NT2/D1 (cell line): ENCODE results near the gene RALA.

Source experiments
- DNase-seq: peaks from one replicate; pipeline ENCODE4 v3.0.0-alpha.2; 2011; ENCODE audit warnings: low read depth, low spot score
- H3K27me3 ChIP-seq: 2 replicates; pipeline ENCODE4 v1.6.0; 2011; ENCODE audit warnings: mild to moderate bottlenecking; ENCODE audit not compliant: insufficient read length, insufficient read depth
- H3K36me3 ChIP-seq: 2 replicates; pipeline ENCODE4 v1.6.1; 2011; ENCODE audit warnings: mild to moderate bottlenecking, low read length, mixed read lengths; ENCODE audit not compliant: insufficient read depth, insufficient read length
- H3K4me1 ChIP-seq: 2 replicates; pipeline ENCODE4 v1.5.1; 2011; ENCODE audit not compliant: insufficient read depth, insufficient read length
- H3K4me3 ChIP-seq: 2 replicates; pipeline ENCODE4 v1.5.1; 2011; ENCODE audit warnings: low read depth; ENCODE audit not compliant: insufficient read length
- H3K9ac ChIP-seq: 2 replicates; pipeline ENCODE4 v1.6.0; 2011; ENCODE audit warnings: low read depth; ENCODE audit not compliant: insufficient read length
- H3K9me3 ChIP-seq: 2 replicates; pipeline ENCODE4 v1.5.1; 2011; ENCODE audit warnings: mild to moderate bottlenecking, low read length; ENCODE audit not compliant: insufficient read depth
- SUZ12 ChIP-seq: IDR thresholded peaks from 2 replicates; pipeline ENCODE4 v1.6.1; 2011; ENCODE audit not compliant: insufficient read length, insufficient read depth; ENCODE audit errors: extremely low read depth
- YY1 ChIP-seq: IDR thresholded peaks from 2 replicates; pipeline ENCODE4 v1.6.1; 2011; ENCODE audit not compliant: insufficient read length, insufficient read depth
- ZNF274 ChIP-seq: IDR thresholded peaks from 2 replicates; pipeline ENCODE4 v1.6.1; 2011; ENCODE audit warnings: mild to moderate bottlenecking, low read depth, low read length

RALA gene

GRCh38 chr7:39697483-39697882 is 74.1 kb downstream of the RALA start:
- TF ChIP-seq ZNF274 = no peak
- TF ChIP-seq YY1 = no peak
- no peak for TF ChIP-seq SUZ12
- no peaks in the 10 kb centered on the region for H3K27me3 ChIP-seq
- H3K36me3 ChIP-seq = peaks cover 68% of the 10 kb centered on the region
- no peaks in the 10 kb centered on the region for H3K4me1 ChIP-seq
- no peak overlapping the region for H3K9ac ChIP-seq
- DNase-seq = no peak
- H3K9me3 ChIP-seq = no peaks in the 10 kb centered on the region
- H3K4me3 ChIP-seq = no peak overlapping the region

- Histone ChIP-seq H3K27me3 (no peaks in the 10 kb centered on the region), H3K4me3 (no peak overlapping the region), H3K4me1 (no peaks in the 10 kb centered on the region), H3K9ac (no peak overlapping the region), H3K36me3 (peaks cover 65% of the 10 kb centered on the region), H3K9me3 (no peaks in the 10 kb centered on the region)
- TF ChIP-seq SUZ12 (no peak), ZNF274 (no peak), YY1 (no peak)
- no peak for DNase-seq
These were observed 76.8 kb downstream of the RALA start for GRCh38 chr7:39700165-39700564.

- H3K9ac ChIP-seq = no peak overlapping the region
- no peaks in the 10 kb centered on the region for H3K27me3 ChIP-seq
- H3K36me3 ChIP-seq = peaks cover 58% of the 10 kb centered on the region
- H3K4me1 ChIP-seq = no peaks in the 10 kb centered on the region
- no peak for DNase-seq
- TF ChIP-seq SUZ12 (no peak), ZNF274 (no peak), YY1 (no peak)
- H3K9me3 ChIP-seq = no peaks in the 10 kb centered on the region
- no peak overlapping the region for H3K4me3 ChIP-seq
These were observed 77.6 kb downstream of the RALA start for GRCh38 chr7:39700932-39701331.

- H3K9ac ChIP-seq = no peak overlapping the region
These were observed 78.8 kb downstream of the RALA start for GRCh38 chr7:39702133-39702532.

GRCh38 chr7:39703144-39703543 is 79.8 kb downstream of the RALA start:
- Histone ChIP-seq H3K4me1 (no peaks in the 10 kb centered on the region), H3K27me3 (no peaks in the 10 kb centered on the region), H3K36me3 (peaks cover 46% of the 10 kb centered on the region), H3K4me3 (no peak overlapping the region), H3K9me3 (no peaks in the 10 kb centered on the region), H3K9ac (no peak overlapping the region)
- TF ChIP-seq ZNF274 = no peak
- TF ChIP-seq YY1 = no peak
- no peak for TF ChIP-seq SUZ12
- no peak for DNase-seq

More at GRCh38 chr7:39702133-39702532, 78.8 kb downstream of the RALA start:
- peaks cover 52% of the 10 kb centered on the region for H3K36me3 ChIP-seq
- H3K27me3 ChIP-seq = no peaks in the 10 kb centered on the region
- no peak overlapping the region for H3K4me3 ChIP-seq
- no peaks in the 10 kb centered on the region for H3K4me1 ChIP-seq
- no peaks in the 10 kb centered on the region for H3K9me3 ChIP-seq
- no peak for TF ChIP-seq YY1
- no peak for TF ChIP-seq SUZ12
- no peak for TF ChIP-seq ZNF274
- no peak for DNase-seq

GRCh38 chr7:39709029-39709428 is 85.7 kb downstream of the RALA start:
- H3K4me1 ChIP-seq = no peaks in the 10 kb centered on the region

GRCh38 chr7:39709768-39710311 is 86.5 kb downstream of the RALA start:
- DNase-seq = no peak
- H3K27me3 ChIP-seq = no peaks in the 10 kb centered on the region
- H3K4me3 ChIP-seq = no peak overlapping the region
- H3K36me3 ChIP-seq = peaks cover 10% of the 10 kb centered on the region
- H3K9ac ChIP-seq = no peak overlapping the region
- no peaks in the 10 kb centered on the region for H3K4me1 ChIP-seq
- TF ChIP-seq YY1 = no peak
- TF ChIP-seq ZNF274 = no peak
- TF ChIP-seq SUZ12 = no peak
- peaks cover 22% of the 10 kb centered on the region for H3K9me3 ChIP-seq

More at GRCh38 chr7:39709029-39709428, 85.7 kb downstream of the RALA start:
- TF ChIP-seq ZNF274 (no peak), SUZ12 (no peak), YY1 (no peak)
- Histone ChIP-seq H3K4me3 (no peak overlapping the region), H3K27me3 (no peaks in the 10 kb centered on the region), H3K9ac (no peak overlapping the region), H3K36me3 (peaks cover 10% of the 10 kb centered on the region), H3K9me3 (peaks cover 14% of the 10 kb centered on the region)
- no peak for DNase-seq

GRCh38 chr7:39712751-39713150 is 89.4 kb downstream of the RALA start:
- Histone ChIP-seq H3K9ac (no peak overlapping the region), H3K9me3 (peaks cover 38% of the 10 kb centered on the region), H3K36me3 (peaks cover under 1% of the 10 kb centered on the region), H3K4me3 (no peak overlapping the region), H3K27me3 (no peaks in the 10 kb centered on the region), H3K4me1 (no peaks in the 10 kb centered on the region)
- no peak for TF ChIP-seq ZNF274
- no peak for TF ChIP-seq YY1
- no peak for TF ChIP-seq SUZ12
- DNase-seq = no peak
